Measurements from ENCODE around the gene CFB. TPM values are rescaled to one million over a fixed set of nuclear protein-coding genes. Genes with fewer than 3 reads are reported as not detected.
A peak's percentile ranks its signal among the peaks of the same experiment; 100 is the strongest.

The CFB gene
- 0.29 TPM in 1 of 2 replicates, not detected in the other for total RNA-seq

- ATAC-seq (ENCODE audit: low read depth) (no peak), DNase-seq (no peak)
- no peak within 1 kb of the TSS for H3K27ac Mint-ChIP-seq
- H3K9me3 Mint-ChIP-seq = no peaks in the 10 kb centered on the region
- no peaks in the 10 kb centered on the region for H3K36me3 Mint-ChIP-seq (ENCODE audit: low read depth)
- no peak within 1 kb of the TSS for H3K4me3 Mint-ChIP-seq
- H3K4me1 Mint-ChIP-seq = no peaks in the 10 kb centered on the region
- POLR2A ChIA-PET = no interaction called here
- intact Hi-C loops (cut with micrococcal nuclease) = no loop called here
- CTCF ChIA-PET = no interaction called here
- TF ChIP-seq CTCF (IDR thresholded peaks at IDR 0.05) = no peak
- H3K27me3 Mint-ChIP-seq = peaks cover 23% of the 10 kb centered on the region
Measured at GRCh38 chr6:31945507-31946369, at the start of gene CFB. Gene CFB, plus strand, starts transcription at chr6:31946095. Its CDS starts 127 bp downstream, at chr6:31946222.

DNA sequence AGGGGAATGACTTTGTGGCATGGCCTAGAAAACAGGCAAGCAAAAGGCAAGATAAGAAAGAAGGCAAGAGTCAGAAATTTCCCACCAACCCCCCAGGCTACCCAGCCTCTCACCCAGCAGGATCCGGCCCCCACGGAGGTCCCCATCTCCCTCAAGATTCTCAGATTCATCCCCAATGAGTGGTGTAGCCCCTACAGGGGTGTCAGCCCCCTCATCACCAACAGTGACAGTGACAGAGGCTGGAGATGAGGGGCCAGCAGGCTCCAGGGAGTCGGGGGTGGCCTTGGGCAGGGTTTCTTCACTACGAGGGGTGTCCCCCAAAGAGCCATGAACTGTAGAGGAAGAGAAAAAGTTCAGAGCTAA, 49.4 kb upstream of the CFB start:
- Mint-ChIP-seq H3K27me3 (no peaks in the 10 kb centered on the region), H3K9me3 (no peaks in the 10 kb centered on the region), H3K4me3 (peak overlapping the region; percentile 82), H3K4me1 (peaks cover 27% of the 10 kb centered on the region), H3K36me3 (ENCODE audit: low read depth) (peaks cover 40% of the 10 kb centered on the region), H3K27ac (peak overlapping the region; percentile 74)
- ATAC-seq (ENCODE audit: low read depth) (no peak), DNase-seq (no peak)
- no peak for TF ChIP-seq CTCF (IDR thresholded peaks at IDR 0.05)
- POLR2A ChIA-PET = interaction anchor here (0.8 to 3.0 kb wide), 2 partner anchors 20 to 33 kb away, joined by 3 to 29 read pairs; partner anchors contain the start of gene NEU1
- intact Hi-C loops (cut with micrococcal nuclease) = loop anchor here (2.0 to 5.0 kb wide), 3 partner anchors 62 to 350 kb away; partner anchors contain the start of genes ATP6V1G2, CSNK2B, LY6G5B and NELFE
- CTCF ChIA-PET = interaction anchor here (1.4 kb wide), 1 partner anchor 9 kb away, joined by 3 read pairs; no protein-coding TSS in a partner anchor

- peak overlapping the region; percentile 97 for H3K4me3 Mint-ChIP-seq
- ATAC-seq (ENCODE audit: low read depth) (peak; percentile 4), DNase-seq (no peak)
- H3K36me3 Mint-ChIP-seq (ENCODE audit: low read depth) = peaks cover 36% of the 10 kb centered on the region
- intact Hi-C loops (cut with micrococcal nuclease) = loop anchor here (1.0 to 5.0 kb wide), 5 partner anchors 35 to 350 kb away; partner anchors contain the start of genes ATF6B, ATP6V1G2, CSNK2B and LY6G5B
- ChIA-PET CTCF (interaction anchor here (1.4 kb wide), 1 partner anchor 10 kb away, joined by 3 read pairs; no protein-coding TSS in a partner anchor), POLR2A (interaction anchor here (0.6 to 3.0 kb wide), 11 partner anchors 12 to 1465 kb away, joined by 3 to 29 read pairs (median 8); partner anchors contain the start of genes ABHD16A, DXO, LSM2 and NELFE)
- no peaks in the 10 kb centered on the region for H3K27me3 Mint-ChIP-seq
- H3K4me1 Mint-ChIP-seq = peaks cover 27% of the 10 kb centered on the region
- TF ChIP-seq CTCF (IDR thresholded peaks at IDR 0.05) = no peak
- H3K9me3 Mint-ChIP-seq = no peaks in the 10 kb centered on the region
- H3K27ac Mint-ChIP-seq = peak overlapping the region; percentile 74
Measured at GRCh38 chr6:31896856-31897611, 48.9 kb upstream of the CFB start.

DNA sequence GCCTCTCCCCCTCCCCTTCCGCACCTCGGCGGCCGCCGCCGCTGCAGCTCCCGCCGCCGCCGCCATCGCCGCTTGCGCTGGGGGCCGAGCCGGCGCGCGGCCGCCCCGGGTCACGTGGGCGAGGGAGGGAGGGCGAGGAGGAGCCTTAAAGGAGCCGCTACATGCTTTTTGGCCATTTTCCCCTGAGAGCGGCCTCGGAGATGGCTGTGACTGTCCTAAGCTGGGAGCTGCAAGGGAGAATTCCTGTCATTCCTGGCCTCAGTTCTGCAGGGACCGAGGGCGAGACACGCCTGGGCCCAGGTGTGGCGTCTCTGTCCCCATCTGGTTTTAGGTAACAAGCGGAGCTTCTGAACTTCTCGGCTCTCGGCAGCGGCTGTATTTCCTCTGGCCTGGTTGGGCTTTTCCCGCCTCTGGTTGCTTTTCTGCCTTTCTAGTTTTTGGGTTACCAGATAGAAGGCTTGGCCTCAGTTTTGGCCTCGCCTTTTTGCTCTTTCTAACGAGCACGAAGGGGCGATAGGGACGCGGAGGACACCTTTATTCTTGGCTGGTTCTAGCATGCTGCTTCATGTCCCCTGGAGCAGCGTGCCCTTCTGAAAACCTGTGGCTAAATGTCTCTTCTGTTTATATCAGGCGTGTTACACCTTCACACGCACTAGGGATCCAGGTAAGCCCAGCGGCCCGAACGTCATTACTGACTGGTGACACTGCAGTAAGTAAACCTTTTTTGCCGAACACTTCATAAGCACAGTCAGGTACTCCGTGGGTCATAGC, 48.1 kb upstream of the CFB start, which contains the start of gene EHMT2:
Gene EHMT2 (minus strand): TSS at position 87 of the 771 bp plus-strand sequence. CDS start 21 bp downstream, at position 66.
- intact Hi-C loops (cut with micrococcal nuclease) = loop anchor here (1.0 to 5.0 kb wide), 6 partner anchors 35 to 351 kb away; partner anchors contain the start of genes ATF6B, ATP6V1G2, CSNK2B and LY6G5B

More for the DNA sequence above, 48.1 kb upstream of the CFB start, which contains the start of gene EHMT2:
- peak within 1 kb of the TSS; percentile 94 for H3K27ac Mint-ChIP-seq
- DNase-seq = peak; percentile 83
- ChIA-PET POLR2A (interaction anchor here (0.5 to 3.0 kb wide), 25 partner anchors 11 to 1673 kb away, joined by 3 to 29 read pairs (median 4); partner anchors contain the start of genes ABHD16A, APOM, BAG6 and DDX39B), CTCF (interaction anchor here (0.7 to 1.4 kb wide), 2 partner anchors 7 to 10 kb away, joined by 3 read pairs; no protein-coding TSS in a partner anchor)
- peak; percentile 47 for ATAC-seq (ENCODE audit: low read depth)
- H3K27me3 Mint-ChIP-seq = no peaks in the 10 kb centered on the region
- H3K36me3 Mint-ChIP-seq (ENCODE audit: low read depth) = peaks cover 29% of the 10 kb centered on the region
- peak within 1 kb of the TSS; percentile 97 for H3K4me3 Mint-ChIP-seq
- H3K9me3 Mint-ChIP-seq = no peaks in the 10 kb centered on the region
- no peak for TF ChIP-seq CTCF (IDR thresholded peaks at IDR 0.05)
- H3K4me1 Mint-ChIP-seq = peaks cover 32% of the 10 kb centered on the region

Data from activated B cell treated with CpG ODN at 0.5 μM for 24 hours (primary cell).